Measurements from ENCODE around the gene SMARCD1. TPM values are rescaled to one million over a fixed set of nuclear protein-coding genes. Genes with fewer than 3 reads are reported as not detected.

The SMARCD1 gene
- total RNA-seq, 1 experiment from 2014 or later = 84.9 TPM

- in situ Hi-C loops (cut with HindIII; ENCODE audit: low pct_unique_long_range_greater_than_20kb, low sequenced_read_pairs) = no loop called here
- intact Hi-C loops (cut with micrococcal nuclease; ENCODE audit: unreplicated experiment) = no loop called here
Observed at GRCh38 chr12:50043854-50044253, 41.3 kb upstream of the SMARCD1 start.

GRCh38 chr12:50047693-50048250 is 37.4 kb upstream of the SMARCD1 start:
- intact Hi-C loops (cut with micrococcal nuclease; ENCODE audit: unreplicated experiment) = no loop called here
- no peak overlapping the region for H3K27ac ChIP-seq (ENCODE audit: low read length)
- DNase-seq (ENCODE audit: low read depth, low spot score) = no peak
- CTCF ChIA-PET = no interaction called here
- POLR2A ChIA-PET = no interaction called here
- H3K36me3 ChIP-seq (ENCODE audit: control insufficient read depth, insufficient read depth, low read length) = no peaks in the 10 kb centered on the region
- TF ChIP-seq SIN3A (IDR thresholded peaks at IDR 0.05; ENCODE audit: borderline replicate concordance, insufficient read depth, low read depth, low read length) (no peak), POLR2AphosphoS5 (IDR thresholded peaks at IDR 0.05; ENCODE audit: low read depth, low read length) (no peak)
- TF ChIP-seq, protein P1, sequence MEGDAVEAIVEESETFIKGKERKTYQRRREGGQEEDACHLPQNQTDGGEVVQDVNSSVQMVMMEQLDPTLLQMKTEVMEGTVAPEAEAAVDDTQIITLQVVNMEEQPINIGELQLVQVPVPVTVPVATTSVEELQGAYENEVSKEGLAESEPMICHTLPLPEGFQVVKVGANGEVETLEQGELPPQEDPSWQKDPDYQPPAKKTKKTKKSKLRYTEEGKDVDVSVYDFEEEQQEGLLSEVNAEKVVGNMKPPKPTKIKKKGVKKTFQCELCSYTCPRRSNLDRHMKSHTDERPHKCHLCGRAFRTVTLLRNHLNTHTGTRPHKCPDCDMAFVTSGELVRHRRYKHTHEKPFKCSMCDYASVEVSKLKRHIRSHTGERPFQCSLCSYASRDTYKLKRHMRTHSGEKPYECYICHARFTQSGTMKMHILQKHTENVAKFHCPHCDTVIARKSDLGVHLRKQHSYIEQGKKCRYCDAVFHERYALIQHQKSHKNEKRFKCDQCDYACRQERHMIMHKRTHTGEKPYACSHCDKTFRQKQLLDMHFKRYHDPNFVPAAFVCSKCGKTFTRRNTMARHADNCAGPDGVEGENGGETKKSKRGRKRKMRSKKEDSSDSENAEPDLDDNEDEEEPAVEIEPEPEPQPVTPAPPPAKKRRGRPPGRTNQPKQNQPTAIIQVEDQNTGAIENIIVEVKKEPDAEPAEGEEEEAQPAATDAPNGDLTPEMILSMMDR (IDR thresholded peaks at IDR 0.05) = no peak
- H3K27me3 ChIP-seq (ENCODE audit: control insufficient read depth, insufficient read depth, low read length) = no peaks in the 10 kb centered on the region
- H3K4me3 ChIP-seq (ENCODE audit: low read depth in 2 of 2, low read length in 2 of 2) = no peak overlapping the region
- in situ Hi-C loops (cut with HindIII; ENCODE audit: low pct_unique_long_range_greater_than_20kb, low sequenced_read_pairs) = no loop called here
- no peak for ATAC-seq
- H3K9me3 ChIP-seq (ENCODE audit: control insufficient read depth, insufficient read depth, low read depth, low read length) = no peaks in the 10 kb centered on the region
- BruUV-seq (replicated peaks) = no TSS peak
- no peaks in the 10 kb centered on the region for H3K4me1 ChIP-seq (ENCODE audit: control insufficient read depth, insufficient read depth, low read length)

More at GRCh38 chr12:50043854-50044253, 41.3 kb upstream of the SMARCD1 start:
- CTCF ChIA-PET = interaction anchor here (1.5 kb wide), 1 partner anchor 12 kb away, joined by 5 read pairs; no protein-coding TSS in a partner anchor
- Histone ChIP-seq H3K9me3 (ENCODE audit: control insufficient read depth, insufficient read depth, low read depth, low read length) (no peaks in the 10 kb centered on the region), H3K36me3 (ENCODE audit: control insufficient read depth, insufficient read depth, low read length) (no peaks in the 10 kb centered on the region), H3K4me1 (ENCODE audit: control insufficient read depth, insufficient read depth, low read length) (no peaks in the 10 kb centered on the region), H3K27ac (ENCODE audit: low read length) (no peak overlapping the region), H3K4me3 (ENCODE audit: low read depth in 2 of 2, low read length in 2 of 2) (no peak overlapping the region), H3K27me3 (ENCODE audit: control insufficient read depth, insufficient read depth, low read length) (no peaks in the 10 kb centered on the region)
- no TSS peak for BruUV-seq (replicated peaks)
- POLR2A ChIA-PET = interaction anchor here (0.6 kb wide), 1 partner anchor 108 kb away, joined by 8 read pairs; no protein-coding TSS in a partner anchor
- TF ChIP-seq, protein P1 (IDR thresholded peaks at IDR 0.05) = no peak
- TF ChIP-seq SIN3A (IDR thresholded peaks at IDR 0.05; ENCODE audit: borderline replicate concordance, insufficient read depth, low read depth, low read length) = no peak
- TF ChIP-seq TCF7L2 (IDR thresholded peaks at IDR 0.05; ENCODE audit: low read depth, low read length) = no peak
- TF ChIP-seq POLR2AphosphoS5 (IDR thresholded peaks at IDR 0.05; ENCODE audit: low read depth, low read length) = no peak
- TF ChIP-seq, protein P2, sequence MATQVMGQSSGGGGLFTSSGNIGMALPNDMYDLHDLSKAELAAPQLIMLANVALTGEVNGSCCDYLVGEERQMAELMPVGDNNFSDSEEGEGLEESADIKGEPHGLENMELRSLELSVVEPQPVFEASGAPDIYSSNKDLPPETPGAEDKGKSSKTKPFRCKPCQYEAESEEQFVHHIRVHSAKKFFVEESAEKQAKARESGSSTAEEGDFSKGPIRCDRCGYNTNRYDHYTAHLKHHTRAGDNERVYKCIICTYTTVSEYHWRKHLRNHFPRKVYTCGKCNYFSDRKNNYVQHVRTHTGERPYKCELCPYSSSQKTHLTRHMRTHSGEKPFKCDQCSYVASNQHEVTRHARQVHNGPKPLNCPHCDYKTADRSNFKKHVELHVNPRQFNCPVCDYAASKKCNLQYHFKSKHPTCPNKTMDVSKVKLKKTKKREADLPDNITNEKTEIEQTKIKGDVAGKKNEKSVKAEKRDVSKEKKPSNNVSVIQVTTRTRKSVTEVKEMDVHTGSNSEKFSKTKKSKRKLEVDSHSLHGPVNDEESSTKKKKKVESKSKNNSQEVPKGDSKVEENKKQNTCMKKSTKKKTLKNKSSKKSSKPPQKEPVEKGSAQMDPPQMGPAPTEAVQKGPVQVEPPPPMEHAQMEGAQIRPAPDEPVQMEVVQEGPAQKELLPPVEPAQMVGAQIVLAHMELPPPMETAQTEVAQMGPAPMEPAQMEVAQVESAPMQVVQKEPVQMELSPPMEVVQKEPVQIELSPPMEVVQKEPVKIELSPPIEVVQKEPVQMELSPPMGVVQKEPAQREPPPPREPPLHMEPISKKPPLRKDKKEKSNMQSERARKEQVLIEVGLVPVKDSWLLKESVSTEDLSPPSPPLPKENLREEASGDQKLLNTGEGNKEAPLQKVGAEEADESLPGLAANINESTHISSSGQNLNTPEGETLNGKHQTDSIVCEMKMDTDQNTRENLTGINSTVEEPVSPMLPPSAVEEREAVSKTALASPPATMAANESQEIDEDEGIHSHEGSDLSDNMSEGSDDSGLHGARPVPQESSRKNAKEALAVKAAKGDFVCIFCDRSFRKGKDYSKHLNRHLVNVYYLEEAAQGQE (IDR thresholded peaks at IDR 0.05; ENCODE audit: insufficient read depth in 1 of 2, low read depth in 2 of 2, low read length in 1 of 2) = no peak
- ATAC-seq (no peak), DNase-seq (ENCODE audit: low read depth, low spot score) (no peak)

All from Panc1 (cell line).